H9 (cell line): ENCODE data around the gene C11orf86. TPM values are rescaled to one million over a fixed set of nuclear protein-coding genes. Genes with fewer than 3 reads are reported as not detected.

Source experiments
- DNase-seq: peaks from one replicate; pipeline ENCODE4 v3.0.0-alpha.2; 2017
- H2AFZ ChIP-seq: one replicate; pipeline ENCODE4 v1.6.1; 2013; ENCODE audit warnings: mild to moderate bottlenecking, low read length, control low read depth, moderate library complexity
- H2AK5ac ChIP-seq: 2 replicates; pipeline ENCODE4 v1.6.1; 2013; ENCODE audit warnings: low read length, control low read depth, mixed read lengths; ENCODE audit not compliant: insufficient read length
- H2BK120ac ChIP-seq: one replicate; pipeline ENCODE4 v1.6.1; 2013; ENCODE audit warnings: low read depth, mild to moderate bottlenecking, low read length, control low read depth, inconsistent platforms; ENCODE audit not compliant: poor library complexity, severe bottlenecking
- H2BK12ac ChIP-seq: 2 replicates; pipeline ENCODE4 v1.6.1; 2013; ENCODE audit warnings: low read length, control low read depth, mixed read lengths, low read depth; ENCODE audit not compliant: insufficient read length
- H2BK15ac ChIP-seq: 2 replicates; pipeline ENCODE4 v1.6.1; 2013; ENCODE audit warnings: low read depth, low read length, control low read depth
- H2BK20ac ChIP-seq: one replicate; pipeline ENCODE4 v1.6.1; 2013; ENCODE audit warnings: low read depth, mild to moderate bottlenecking, low read length, control low read depth, inconsistent platforms; ENCODE audit not compliant: poor library complexity, severe bottlenecking
- H2BK5ac ChIP-seq: 2 replicates; pipeline ENCODE4 v1.6.1; 2013; ENCODE audit warnings: low read length, control low read depth, mixed read lengths; ENCODE audit not compliant: insufficient read length
- H3K14ac ChIP-seq: 2 replicates; pipeline ENCODE4 v1.6.1; 2013; ENCODE audit warnings: low read length, control low read depth; ENCODE audit not compliant: insufficient read depth
- H3K18ac ChIP-seq: 2 replicates; pipeline ENCODE4 v1.6.1; 2013; ENCODE audit warnings: low read depth, mild to moderate bottlenecking, mixed read lengths, low read length, control low read depth; ENCODE audit not compliant: insufficient read length
- H3K23ac ChIP-seq: 2 replicates; pipeline ENCODE4 v1.6.1; 2013; ENCODE audit warnings: low read length, control low read depth, mixed read lengths, low read depth; ENCODE audit not compliant: insufficient read length
- H3K23me2 ChIP-seq: 2 replicates; pipeline ENCODE4 v1.6.1; 2013; ENCODE audit warnings: low read depth, mild to moderate bottlenecking, mixed read lengths, low read length, control low read depth; ENCODE audit not compliant: insufficient read length, poor library complexity, severe bottlenecking
- H3K27ac ChIP-seq: 2 replicates; pipeline ENCODE4 v1.5.1; 2013; ENCODE audit warnings: low read length, control low read depth, mixed read lengths, low read depth; ENCODE audit not compliant: insufficient read length
- H3K27me3 ChIP-seq: 2 replicates; pipeline ENCODE4 v1.6.1; 2013; ENCODE audit warnings: low read length, control low read depth, inconsistent platforms; ENCODE audit not compliant: insufficient read depth
- H3K4ac ChIP-seq: 2 replicates; pipeline ENCODE4 v1.6.1; 2013; ENCODE audit warnings: low read depth, mild to moderate bottlenecking, control low read depth, inconsistent platforms, low read length, moderate library complexity
- H3K4me1 ChIP-seq: 2 replicates; pipeline ENCODE4 v1.6.1; 2013; ENCODE audit warnings: low read length, control low read depth, inconsistent platforms; ENCODE audit not compliant: insufficient read depth
- H3K4me2 ChIP-seq: 2 replicates; pipeline ENCODE4 v1.6.1; 2013; ENCODE audit warnings: low read length, control low read depth, mixed read lengths; ENCODE audit not compliant: insufficient read length, insufficient read depth
- H3K56ac ChIP-seq: 2 replicates; pipeline ENCODE4 v1.6.1; 2013; ENCODE audit warnings: low read depth, mild to moderate bottlenecking, mixed read lengths, low read length, control low read depth; ENCODE audit not compliant: insufficient read length
- H3K79me1 ChIP-seq: 2 replicates; pipeline ENCODE4 v1.6.1; 2013; ENCODE audit warnings: low read depth, mild to moderate bottlenecking, moderate library complexity, low read length, control low read depth, inconsistent platforms; ENCODE audit not compliant: insufficient read depth, poor library complexity, severe bottlenecking
- H3K79me2 ChIP-seq: 2 replicates; pipeline ENCODE4 v1.6.1; 2013; ENCODE audit warnings: low read length, control low read depth, inconsistent platforms; ENCODE audit not compliant: insufficient read depth
- H3K9ac ChIP-seq: 2 replicates; pipeline ENCODE4 v1.6.1; 2013; ENCODE audit warnings: low read length, control low read depth, mixed read lengths; ENCODE audit not compliant: insufficient read length; ENCODE audit errors: extremely low read depth
- H3K9me3 ChIP-seq: one replicate; pipeline ENCODE4 v1.6.1; 2013; ENCODE audit warnings: low read depth, low read length, inconsistent platforms; ENCODE audit not compliant: control insufficient read depth
- H3T11ph ChIP-seq: one replicate; pipeline ENCODE4 v1.6.1; 2013; ENCODE audit warnings: mild to moderate bottlenecking, low read length, control low read depth, inconsistent platforms
- H4K20me1 ChIP-seq: one replicate; pipeline ENCODE4 v1.6.1; 2013; ENCODE audit not compliant: control insufficient read depth, insufficient read length, insufficient read depth
- H4K5ac ChIP-seq: 2 replicates; pipeline ENCODE4 v1.6.1; 2013; ENCODE audit warnings: low read depth, mild to moderate bottlenecking, mixed read lengths, low read length, control low read depth; ENCODE audit not compliant: insufficient read length
- H4K8ac ChIP-seq: replicated peaks from 2 replicates; pipeline ENCODE4 v1.6.1; 2013; ENCODE audit warnings: low read length, control low read depth, mixed read lengths, low read depth; ENCODE audit not compliant: insufficient read length
- H4K91ac ChIP-seq: 2 replicates; pipeline ENCODE4 v1.6.1; 2013; ENCODE audit warnings: low read depth, mild to moderate bottlenecking, moderate library complexity, mixed read lengths, low read length, control low read depth; ENCODE audit not compliant: insufficient read length
- H3K27ac Mint-ChIP-seq, 3 experiments: 2 replicates in 2 of 3; 3 replicates in 1 of 3; pipeline ENCODE4 v1.8.0; 2020 to 2021; ENCODE audit warnings: mixed read lengths in 3 of 3, mild to moderate bottlenecking in 1 of 3, moderate library complexity in 1 of 3
- H3K27me3 Mint-ChIP-seq: 2 replicates; pipeline ENCODE4 v1.8.0; 2021; ENCODE audit warnings: low read depth, mild to moderate bottlenecking, moderate library complexity, mixed read lengths
- H3K36me3 Mint-ChIP-seq, 3 experiments: 2 replicates in 2 of 3; 3 replicates in 1 of 3; pipeline ENCODE4 v1.8.0; 2020 to 2021; ENCODE audit warnings: low read depth in 3 of 3, mixed read lengths in 3 of 3; ENCODE audit not compliant: insufficient read depth in 1 of 3
- H3K4me1 Mint-ChIP-seq, 2 experiments: 2 replicates each; pipeline ENCODE4 v1.8.0; 2020; ENCODE audit warnings: mixed read lengths in 2 of 2
- H3K4me3 Mint-ChIP-seq, 2 experiments: 2 replicates in 1 of 2; 3 replicates in 1 of 2; pipeline ENCODE4 v1.8.0; 2020 to 2021; ENCODE audit warnings: mild to moderate bottlenecking in 2 of 2, mixed read lengths in 2 of 2, moderate library complexity in 1 of 2
- H3K9me3 Mint-ChIP-seq, 2 experiments: 2 replicates in 1 of 2; 3 replicates in 1 of 2; pipeline ENCODE4 v1.8.0; 2020; ENCODE audit warnings: mild to moderate bottlenecking in 2 of 2, mixed read lengths in 2 of 2, moderate library complexity in 1 of 2
- WGBS: extraction: QIAGEN DNeasy Blood & Tissue Kit; methylation state at CpG from one replicate; pipeline ENCODE4 v1.1.7; 2013; ENCODE audit warnings: missing lambda C conversion rate, low lambda C conversion rate, mixed read lengths; ENCODE audit not compliant: insufficient read length; ENCODE audit errors: extremely low coverage; 5-methylcytosine and 5-hydroxymethylcytosine counted together
- long read RNA-seq: library from polyadenylated mRNA; unstranded; transcript quantifications from one replicate; pipeline ENCODE4 v2.0.0, GENCODE V29; 2020
- total RNA-seq: library from RNA; stranded (reverse); gene quantifications from 2 replicates; pipeline ENCODE4 v1.2.1, GENCODE V29; 2021
- TF ChIP-seq, protein P1 (sequence below): fragments of 200-600 bp; sonication (generic); conservative IDR thresholded peaks from 3 replicates; pipeline ENCODE4 v1.8.0; 2021; ENCODE audit warnings: antibody characterized with exemption, mild to moderate bottlenecking

The C11orf86 gene
- 0.24 TPM in 1 of 2 replicates, not detected in the other for total RNA-seq
- long read RNA-seq, partial matches to known transcripts: 0 of 1 reads
- long read RNA-seq, other reads (novel, unspliced or antisense): 0 of 1 reads

DNA sequence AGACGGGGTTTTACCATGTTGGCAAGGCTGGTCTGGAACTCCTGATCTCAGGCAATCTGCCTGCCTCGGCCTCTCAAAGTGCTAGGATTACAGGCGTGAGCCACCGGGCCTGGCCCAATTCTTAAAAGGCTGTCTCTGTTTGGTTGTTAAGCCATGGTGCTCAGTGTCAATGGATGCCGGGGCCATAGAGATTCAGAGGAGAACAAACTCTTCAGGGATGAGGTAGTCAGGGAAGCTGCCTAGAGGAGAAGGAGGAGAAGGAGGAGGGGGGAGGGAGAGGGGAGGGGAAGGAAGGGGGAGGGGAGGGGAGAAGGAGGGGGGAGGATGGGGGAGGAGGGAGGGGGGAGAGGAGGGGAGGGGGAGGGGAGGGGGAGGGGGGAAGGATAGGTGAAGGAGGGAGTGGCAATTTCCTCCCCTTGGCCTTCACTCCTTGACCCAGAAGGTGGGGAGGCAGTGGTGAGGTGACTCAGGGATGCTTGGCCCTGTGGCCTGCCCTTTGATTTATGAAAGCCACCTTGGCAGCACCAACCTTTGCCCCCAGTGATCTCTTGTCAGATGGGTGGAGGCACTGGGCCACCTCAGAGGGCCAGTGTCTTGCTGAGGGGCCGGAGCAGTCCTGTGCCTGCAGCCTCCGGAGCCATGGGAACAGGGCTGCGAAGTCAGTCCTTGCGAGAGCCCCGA, at the start of gene C11orf86:
Gene C11orf86 (plus strand): TSS at position 581 of the 681 bp plus-strand sequence. CDS start 59 bp downstream, at position 640.
- Histone ChIP-seq H2AFZ (no peak within 1 kb of the TSS), H3K23ac (no peak within 1 kb of the TSS), H2BK12ac (no peak within 1 kb of the TSS), H4K5ac (no peak within 1 kb of the TSS), H4K91ac (no peak within 1 kb of the TSS), H3K14ac (no peak within 1 kb of the TSS; the same call in 1 of the 2 replicates), H4K20me1 (no peaks in the 10 kb centered on the region), H4K8ac (no peak within 1 kb of the TSS), H3K4me1 (no peaks in the 10 kb centered on the region), H2BK5ac (no peak within 1 kb of the TSS), H2BK15ac (no peak within 1 kb of the TSS), H3K79me2 (no peaks in the 10 kb centered on the region), H3K79me1 (no peaks in the 10 kb centered on the region), H3K9ac (no peak within 1 kb of the TSS), H3K56ac (no peak within 1 kb of the TSS), H3K27me3 (no peaks in the 10 kb centered on the region), H2BK120ac (no peak within 1 kb of the TSS), H3T11ph (no peak within 1 kb of the TSS), H3K18ac (no peak within 1 kb of the TSS), H2BK20ac (no peak within 1 kb of the TSS), H3K9me3 (no peaks in the 10 kb centered on the region), H3K4ac (no peak within 1 kb of the TSS), H3K27ac (no peak within 1 kb of the TSS), H3K23me2 (no peaks in the 10 kb centered on the region), H2AK5ac (no peak within 1 kb of the TSS), H3K4me2 (no peak within 1 kb of the TSS)
- TF ChIP-seq, protein P1, sequence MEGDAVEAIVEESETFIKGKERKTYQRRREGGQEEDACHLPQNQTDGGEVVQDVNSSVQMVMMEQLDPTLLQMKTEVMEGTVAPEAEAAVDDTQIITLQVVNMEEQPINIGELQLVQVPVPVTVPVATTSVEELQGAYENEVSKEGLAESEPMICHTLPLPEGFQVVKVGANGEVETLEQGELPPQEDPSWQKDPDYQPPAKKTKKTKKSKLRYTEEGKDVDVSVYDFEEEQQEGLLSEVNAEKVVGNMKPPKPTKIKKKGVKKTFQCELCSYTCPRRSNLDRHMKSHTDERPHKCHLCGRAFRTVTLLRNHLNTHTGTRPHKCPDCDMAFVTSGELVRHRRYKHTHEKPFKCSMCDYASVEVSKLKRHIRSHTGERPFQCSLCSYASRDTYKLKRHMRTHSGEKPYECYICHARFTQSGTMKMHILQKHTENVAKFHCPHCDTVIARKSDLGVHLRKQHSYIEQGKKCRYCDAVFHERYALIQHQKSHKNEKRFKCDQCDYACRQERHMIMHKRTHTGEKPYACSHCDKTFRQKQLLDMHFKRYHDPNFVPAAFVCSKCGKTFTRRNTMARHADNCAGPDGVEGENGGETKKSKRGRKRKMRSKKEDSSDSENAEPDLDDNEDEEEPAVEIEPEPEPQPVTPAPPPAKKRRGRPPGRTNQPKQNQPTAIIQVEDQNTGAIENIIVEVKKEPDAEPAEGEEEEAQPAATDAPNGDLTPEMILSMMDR: no peak
- H3K9me3 Mint-ChIP-seq: peaks cover 7 to 12% of the 10 kb centered on the region in 2 experiments
- H3K27ac Mint-ChIP-seq: peak within 1 kb of the TSS in 2 of 3 experiments; percentile 63 to 68; a peak in 2 of 7 replicates
- no CpG with 5 or more reads among the region's 10 CpGs for WGBS
- H3K4me1 Mint-ChIP-seq: peaks cover 4 to 15% of the 10 kb centered on the region in 2 experiments
- peak; percentile 67 for DNase-seq
- H3K27me3 Mint-ChIP-seq: peaks cover 7% of the 10 kb centered on the region
- peak within 1 kb of the TSS in 1 of 2 experiments; percentile 35; a peak in 1 of 5 replicates for H3K4me3 Mint-ChIP-seq
- H3K36me3 Mint-ChIP-seq: peaks cover 2 to 4% (median 2%) of the 10 kb centered on the region in 3 experiments; a peak in 5 of 7 replicates
